Stimulated activated CD4-positive, alpha-beta T cell treated with anti-CD3 and anti-CD28 coated beads, Interleukin-12 subunit alpha, Interleukin-12 subunit beta, amount 100 ng/mL, for 24 hours (primary cell): Measurements from ENCODE around the gene FAAP100.

Experiments used
- DNase-seq, 2 experiments: peaks; one replicate each; pipeline ENCODE4 v3.0.0-alpha.2; 2020; ENCODE audit warnings: low read depth in 2 of 2

FAAP100 gene

GRCh38 chr17:81553616-81554181 is 1.5 kb upstream of the FAAP100 start:
- no peak for DNase-seq

- peak; percentile 63 to 68 for DNase-seq
Observed at GRCh38 chr17:81553018-81553615, 964 bp upstream of the FAAP100 start.

GRCh38 chr17:81551458-81552243 is 502 bp downstream of the FAAP100 start:
- no peak for DNase-seq

DNA sequence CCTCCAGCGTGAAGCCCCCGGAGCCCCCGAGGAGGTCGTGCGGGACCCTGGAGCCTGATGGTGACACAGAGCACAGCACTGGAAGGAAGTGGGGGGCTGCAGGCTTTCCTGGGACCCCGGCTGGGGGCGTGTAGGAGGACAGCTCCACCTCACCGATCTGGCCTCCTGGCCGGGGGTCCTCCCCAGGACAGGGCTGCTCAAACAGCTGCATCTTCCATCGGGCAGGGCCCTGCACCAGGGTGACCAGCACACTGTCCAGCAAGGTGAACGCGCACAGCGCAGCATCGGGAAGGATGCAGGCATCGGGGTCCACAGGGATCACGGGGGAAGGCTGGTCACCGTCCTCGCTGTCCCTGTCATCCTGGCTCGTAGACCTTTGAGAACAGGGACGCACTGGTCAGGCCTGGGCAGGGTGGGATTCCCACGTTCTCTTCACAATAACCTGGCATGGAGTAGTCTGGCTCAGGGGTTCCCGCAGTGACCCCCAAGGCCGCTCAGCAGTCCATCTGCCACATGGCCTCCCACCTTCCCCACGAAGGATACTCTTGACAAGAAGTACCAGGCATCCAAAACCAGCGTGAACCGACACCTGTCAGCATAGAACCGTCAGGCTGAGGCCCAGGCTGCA is 1.2 kb downstream of the FAAP100 start:
- DNase-seq, result no peak

DNA sequence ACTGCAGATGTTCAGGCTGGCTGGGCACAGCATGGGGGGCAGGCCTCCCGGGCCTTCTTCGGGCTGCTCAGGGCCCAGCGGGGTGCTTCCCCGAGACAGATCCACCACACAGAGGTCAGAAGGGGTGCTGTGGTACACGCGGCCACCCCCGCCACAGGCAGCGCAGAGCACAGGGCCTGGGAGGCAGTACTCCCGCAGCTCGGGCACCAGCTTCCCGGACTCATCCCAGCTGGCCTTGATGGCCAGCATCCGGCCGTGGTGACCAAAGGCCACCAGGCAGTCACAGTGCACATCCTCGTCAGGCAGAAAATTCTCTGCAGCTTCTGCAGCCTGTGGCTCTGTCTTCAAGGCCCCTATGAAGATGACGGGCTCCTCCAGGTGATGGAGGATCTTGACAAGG is 1.9 kb downstream of the FAAP100 start:
- DNase-seq, result no peak

GRCh38 chr17:81549826-81550225 is 2.3 kb downstream of the FAAP100 start:
- no peak for DNase-seq

DNA sequence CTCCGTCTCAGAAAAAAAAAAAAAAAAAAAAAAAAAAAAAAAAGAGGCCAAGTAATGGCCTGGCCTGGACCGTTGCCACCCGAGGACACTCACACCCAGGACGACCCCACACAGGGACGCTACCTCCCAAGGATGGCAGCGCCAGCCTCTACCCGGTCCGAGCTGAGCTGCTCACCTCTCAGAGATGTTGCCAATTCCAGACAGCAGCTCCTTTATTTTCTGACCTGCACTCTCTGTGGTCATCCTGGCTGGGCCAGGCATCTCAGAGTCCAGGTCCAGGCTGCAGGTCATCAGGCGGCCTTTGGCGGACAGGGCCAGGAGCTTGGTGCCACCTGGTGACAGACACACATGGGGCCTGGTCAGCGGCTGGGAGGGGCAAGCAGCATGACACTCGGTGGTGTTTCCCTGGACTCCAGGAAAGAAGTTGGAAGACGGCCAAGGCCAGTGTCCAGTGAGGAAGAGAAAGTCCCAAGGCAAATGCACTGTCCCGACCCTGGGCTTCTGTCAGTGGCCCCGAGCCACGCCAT is 3.1 kb downstream of the FAAP100 start:
- no peak for DNase-seq

DNA sequence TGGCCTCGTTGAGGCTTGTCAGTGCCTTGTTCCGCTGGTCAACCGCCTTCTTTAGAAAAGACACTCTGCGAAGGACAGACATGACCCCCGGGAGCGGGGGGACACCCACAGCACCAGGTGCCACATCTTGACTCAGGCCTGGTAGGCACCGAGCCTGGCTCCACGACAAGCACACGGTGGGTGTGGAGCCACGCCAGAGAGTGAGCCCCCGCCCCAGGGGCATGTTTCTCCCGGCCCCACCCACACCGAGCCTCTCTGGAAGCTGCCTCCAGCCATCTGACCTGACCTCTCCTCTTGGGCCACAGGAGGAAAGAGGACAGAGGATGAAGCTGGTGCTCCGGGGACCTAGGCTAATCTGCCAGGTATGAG is 4.6 kb downstream of the FAAP100 start:
- DNase-seq, result no peak

DNA sequence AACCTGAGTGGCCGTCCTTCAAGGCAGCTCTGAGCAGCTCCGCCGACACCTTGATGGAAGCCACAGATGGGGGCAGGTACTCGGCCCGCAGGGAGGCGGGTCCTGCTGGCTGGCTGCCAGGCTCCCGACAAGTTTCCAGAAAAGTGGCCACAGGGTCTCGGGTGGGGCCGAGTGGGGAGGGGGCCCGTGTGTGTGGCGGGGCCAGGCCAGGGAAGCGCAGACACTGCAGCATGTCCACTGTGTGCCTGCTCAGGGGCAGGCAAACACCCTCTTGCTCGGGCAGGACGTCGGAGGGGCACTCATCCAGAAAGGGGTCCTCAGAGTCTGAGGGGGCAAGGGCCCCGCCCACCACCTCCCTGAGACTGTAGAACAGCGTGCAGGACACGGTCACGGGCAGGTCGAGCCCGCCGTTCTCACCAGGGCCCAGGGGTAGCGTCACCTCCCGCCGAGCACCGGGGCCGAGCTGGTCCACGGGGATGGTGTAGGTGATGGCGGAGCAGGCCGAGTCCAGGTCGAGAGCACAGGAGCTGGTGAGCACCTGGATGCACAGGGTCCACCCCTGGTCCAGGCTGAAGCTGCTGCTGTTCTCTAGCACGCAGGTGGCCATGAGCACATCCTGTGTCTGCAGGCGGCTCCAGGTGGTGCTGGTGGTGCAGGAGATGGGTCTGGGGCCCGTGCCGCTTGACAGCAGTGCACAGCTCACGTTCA is 5.1 kb downstream of the FAAP100 start:
- no peak for DNase-seq

GRCh38 chr17:81545160-81545949 is 6.8 kb downstream of the FAAP100 start:
- DNase-seq, result no peak

DNA sequence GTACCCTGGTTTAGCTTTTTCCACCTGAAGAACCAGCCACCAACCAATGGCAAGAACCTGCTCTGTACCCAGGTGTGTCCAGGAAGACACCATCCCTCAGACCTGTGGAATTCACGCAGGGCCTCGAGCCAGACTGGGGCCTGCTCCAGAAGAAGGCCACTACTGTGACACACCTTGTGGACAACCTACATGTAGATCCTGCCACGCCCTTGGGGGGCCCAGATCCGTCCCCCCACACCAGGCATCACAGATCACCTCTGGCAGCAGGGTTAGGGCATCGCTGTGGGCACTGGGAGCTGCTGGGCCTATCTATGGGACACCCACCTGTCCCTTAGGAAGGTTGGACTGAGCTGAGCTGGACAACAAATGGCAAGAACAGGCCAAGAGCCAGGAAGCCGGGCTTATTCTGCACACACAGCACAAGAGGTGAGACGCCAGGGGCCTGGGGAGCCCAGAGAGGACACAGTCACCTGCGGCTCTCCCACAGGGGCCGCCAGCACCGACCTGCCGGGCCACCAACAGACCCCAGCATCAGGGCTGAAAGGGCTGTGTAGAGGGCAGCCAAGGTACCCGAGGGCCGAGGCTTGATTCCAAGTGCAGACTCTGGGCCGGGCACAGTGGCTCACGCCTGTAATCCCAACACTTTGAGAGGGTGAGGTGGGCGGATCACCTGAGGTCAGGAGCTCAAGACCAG is 7.7 kb downstream of the FAAP100 start:
- DNase-seq, result no peak

DNA sequence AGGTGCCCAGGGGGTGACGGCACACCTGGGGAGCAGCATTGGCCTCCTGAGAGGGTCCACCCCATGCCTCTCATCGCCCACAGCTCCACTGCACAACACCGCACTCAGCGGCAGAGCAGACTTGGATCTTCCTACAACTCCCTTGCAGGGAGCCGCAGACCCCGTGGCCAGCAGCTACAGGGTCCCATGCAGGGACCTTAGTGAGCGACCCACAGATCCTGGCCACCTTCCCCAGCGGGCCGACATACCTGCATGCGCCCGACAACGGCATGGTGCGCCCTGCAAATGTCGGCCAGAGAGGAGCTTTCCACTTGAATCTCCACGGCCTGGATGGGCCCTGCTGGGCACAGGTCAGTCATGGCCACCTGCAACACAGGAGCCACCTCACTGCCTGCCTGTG is 8.4 kb downstream of the FAAP100 start:
- no peak for DNase-seq

DNA sequence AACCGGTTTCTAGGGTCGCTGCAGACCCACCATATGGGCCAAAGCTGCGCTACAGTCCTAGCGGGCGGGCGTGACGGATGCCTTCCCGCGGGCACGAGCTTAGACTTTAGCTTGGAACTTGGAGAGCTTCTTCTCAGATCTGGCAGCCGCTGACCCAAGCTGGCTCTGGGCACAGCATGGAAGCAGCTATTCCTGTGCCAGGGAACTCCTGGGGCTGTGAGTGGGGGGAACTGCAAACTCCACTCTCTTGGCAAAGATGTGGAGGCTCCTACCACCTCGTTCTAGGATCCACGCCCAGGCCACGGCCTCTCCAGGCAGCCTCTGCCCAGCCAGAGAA is 8.8 kb downstream of the FAAP100 start:
- no peak for DNase-seq

DNA sequence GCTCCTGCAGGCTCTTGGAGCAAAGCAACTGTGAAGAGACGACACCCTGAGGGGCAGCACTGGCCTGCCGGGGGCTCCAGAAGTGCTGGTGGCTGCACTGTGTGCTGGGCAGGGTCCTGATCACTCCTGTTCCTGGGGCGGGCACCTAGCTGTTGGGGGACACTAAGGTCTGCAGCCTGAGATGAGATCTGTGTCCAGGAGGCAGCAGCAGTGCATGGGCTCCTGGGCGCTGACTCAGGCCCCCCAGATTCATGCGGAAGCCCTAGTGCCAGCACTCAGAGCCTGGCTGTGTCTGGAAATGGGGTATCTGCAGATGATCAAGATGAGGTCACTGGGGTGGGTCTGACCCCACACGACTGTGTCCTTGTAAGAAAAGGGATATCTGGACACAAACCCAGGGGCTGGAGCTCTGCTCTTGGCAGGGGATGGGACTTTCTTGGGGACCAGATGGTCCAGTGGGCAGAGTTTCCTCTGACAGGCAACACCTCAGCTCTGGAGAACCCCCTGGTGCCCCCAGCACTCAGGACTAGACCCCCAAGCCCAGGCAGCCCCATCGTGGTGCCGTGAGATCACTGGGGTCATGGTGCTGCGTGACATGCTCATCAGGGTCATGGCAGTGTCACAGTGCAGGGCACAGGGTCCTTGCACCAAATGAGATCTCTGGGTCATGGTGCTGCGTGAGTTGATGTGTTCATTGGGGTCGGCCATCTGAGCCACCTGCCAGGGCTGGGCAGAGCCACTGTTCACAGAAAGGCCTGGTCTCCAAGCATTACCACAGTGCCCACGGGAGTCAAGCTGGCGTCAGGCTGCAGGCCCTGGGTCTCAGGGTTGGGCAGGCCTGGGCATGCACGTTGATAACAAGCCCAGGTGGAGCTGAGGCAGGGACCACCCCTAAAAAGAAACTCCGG is 9.5 kb downstream of the FAAP100 start:
- DNase-seq, result no peak

- no peak for DNase-seq
Observed at GRCh38 chr17:81541123-81541522, 11.0 kb downstream of the FAAP100 start.

DNA sequence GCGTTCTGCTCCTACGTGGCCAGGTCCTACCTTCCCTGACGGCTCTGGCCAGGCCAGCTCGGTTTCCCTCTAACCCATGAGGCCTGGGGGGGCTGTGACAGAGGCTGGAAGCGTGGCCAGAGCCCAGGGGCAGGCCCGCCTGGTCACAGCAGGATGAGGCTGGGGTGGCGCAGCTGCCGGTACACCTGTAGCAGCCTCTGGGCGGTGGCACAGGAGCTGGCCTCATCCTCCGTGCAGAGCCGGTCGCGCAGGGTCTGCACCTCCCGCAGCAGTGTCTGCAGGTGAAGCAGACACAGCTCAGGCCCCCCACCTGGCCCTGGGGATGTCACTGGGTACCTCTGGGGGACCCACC is 11.5 kb downstream of the FAAP100 start:
- no peak for DNase-seq

DNA sequence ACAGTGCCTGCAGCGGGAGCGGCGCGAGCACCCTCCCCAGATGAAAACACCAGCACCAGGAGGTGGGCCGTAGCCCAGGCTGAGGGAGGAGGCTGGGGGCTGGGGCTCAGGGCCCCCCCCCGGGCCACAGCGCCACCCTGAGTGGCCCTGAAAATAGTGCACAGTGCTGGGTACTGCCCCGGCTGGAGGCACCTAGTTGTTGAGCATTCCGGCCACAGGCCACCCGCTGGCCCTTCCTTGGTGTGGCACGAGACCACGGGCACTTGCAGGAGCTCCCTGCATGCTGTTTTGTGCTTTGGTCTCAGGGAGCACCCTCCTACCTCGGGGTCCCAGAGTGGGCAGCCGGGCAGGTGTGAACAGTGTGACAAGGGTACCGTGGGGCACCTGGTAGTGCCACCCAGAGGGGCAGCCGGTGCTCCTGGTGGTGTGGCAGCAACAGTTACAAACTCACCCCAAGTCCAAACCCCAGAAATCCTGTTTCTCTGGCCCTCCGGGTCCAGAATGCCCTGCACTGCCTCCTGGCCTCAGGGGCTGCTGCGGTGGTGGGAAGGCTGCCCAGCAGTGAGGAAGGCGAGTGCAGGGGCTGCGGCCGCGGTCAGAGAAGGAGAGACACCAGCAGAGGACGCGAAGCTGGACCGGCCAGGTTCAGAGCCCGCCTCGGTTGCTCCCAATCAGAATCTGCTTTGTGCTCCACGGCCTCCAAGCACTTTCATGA is 12.0 kb downstream of the FAAP100 start:
- no peak for DNase-seq

- DNase-seq, result no peak
Observed at GRCh38 chr17:81539571-81539900, 12.6 kb downstream of the FAAP100 start.
